ENCODE data around the gene FHOD3. TPM values are rescaled to one million over a fixed set of nuclear protein-coding genes. Genes with fewer than 3 reads are reported as not detected.

FHOD3 gene
- total and polyA plus RNA-seq, 2 of the 13 experiments (the other 11 are each of a cell fraction or from before 2014, with no cell fraction given) = 0.07 TPM; not detected in 1

DNA sequence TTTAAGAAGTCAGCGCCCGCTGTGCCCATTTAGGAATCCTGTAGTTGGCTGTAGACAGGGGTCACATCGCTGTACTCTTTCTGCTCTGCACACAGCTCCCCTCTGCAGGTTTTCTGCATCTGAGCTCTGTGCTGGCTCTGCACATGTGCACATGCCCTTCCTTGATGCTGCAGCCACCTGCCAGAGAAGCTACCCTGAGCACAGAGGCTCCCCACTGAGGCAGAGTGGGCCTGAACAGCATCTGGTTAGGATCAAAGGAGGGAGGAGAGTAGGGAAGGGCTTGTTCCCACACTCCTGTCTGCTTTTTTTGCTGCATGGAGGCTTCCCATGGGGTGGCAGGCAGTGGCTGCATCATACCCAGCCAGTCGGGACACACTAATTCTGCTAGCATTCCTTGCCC is 238.9 kb downstream of the FHOD3 start:
- Histone ChIP-seq H3K36me3 (replicated peaks in 1 of 2; ENCODE audit: control insufficient read depth in 1 of 2, insufficient read depth in 2 of 2, low read length in 2 of 2) (no peaks in the 10 kb centered on the region), H3K27me3 (ENCODE audit: control insufficient read depth in 1 of 2, insufficient read depth in 2 of 2, low read length in 2 of 2) (peaks cover 0 to 7% of the 10 kb centered on the region in 2 experiments; a peak in 2 of 5 replicates), H3K9ac (ENCODE audit: insufficient read depth, low read depth, low read length) (no peak overlapping the region), H2AFZ (ENCODE audit: low read length) (no peak overlapping the region), H4K20me1 (ENCODE audit: insufficient read depth, low read length) (no peaks in the 10 kb centered on the region), H3K27ac (ENCODE audit: extremely low read length, insufficient read depth, low read length) (no peak overlapping the region), H3K4me2 (ENCODE audit: low read depth, low read length) (no peak overlapping the region), H3K4me1 (ENCODE audit: insufficient read depth, low read length) (no peaks in the 10 kb centered on the region), H3K79me2 (ENCODE audit: insufficient read depth, low read length) (no peaks in the 10 kb centered on the region), H3K4me3 (replicated peaks in 1 of 3; ENCODE audit: insufficient read depth in 1 of 3, low read depth in 2 of 3, low read length in 3 of 3) (no peak overlapping the region), H3K9me3 (ENCODE audit: low read length) (no peaks in the 10 kb centered on the region)
- WGBS (ENCODE audit: low lambda C conversion rate) = 28% methylated on average over 4 of the region's 4 CpGs
- DNase-seq (ENCODE audit: low spot score) = no peak
- in situ Hi-C loops (cut with HindIII; ENCODE audit: extremely low pct_ligation_motif_present, low pct_unique_long_range_greater_than_20kb) = no loop called here
- CTCF ChIA-PET (ENCODE audit: low intra/inter-chr PET ratio, low total read pairs) = no interaction called here
- POLR2A ChIA-PET = no interaction called here
- FAIRE-seq = no peak
- BruUV-seq (replicated peaks) = no TSS peak
- intact Hi-C loops (cut with micrococcal nuclease; ENCODE audit: unreplicated experiment) = no loop called here
- ATAC-seq = no peak
- TF ChIP-seq PAX8 (CRISPR knock-in tag; IDR thresholded peaks at IDR 0.05; ENCODE audit: borderline replicate concordance) (no peak), SRSF1 (optimal IDR thresholded peaks at IDR 0.05; ENCODE audit: low read depth, low read length) (no peak), KMT2B (CRISPR knock-in tag; IDR thresholded peaks at IDR 0.05) (no peak), ZNF460 (CRISPR knock-in tag; IDR thresholded peaks at IDR 0.05; ENCODE audit: borderline replicate concordance) (no peak), MTA1 (CRISPR knock-in tag; IDR thresholded peaks at IDR 0.05; ENCODE audit: borderline replicate concordance) (no peak), RBFOX2 (IDR thresholded peaks at IDR 0.05; ENCODE audit: low read depth, low read length) (no peak), MYC (CRISPR knock-in tag; IDR thresholded peaks at IDR 0.05; ENCODE audit: borderline replicate concordance) (no peak)
- TF ChIP-seq, protein P1, sequence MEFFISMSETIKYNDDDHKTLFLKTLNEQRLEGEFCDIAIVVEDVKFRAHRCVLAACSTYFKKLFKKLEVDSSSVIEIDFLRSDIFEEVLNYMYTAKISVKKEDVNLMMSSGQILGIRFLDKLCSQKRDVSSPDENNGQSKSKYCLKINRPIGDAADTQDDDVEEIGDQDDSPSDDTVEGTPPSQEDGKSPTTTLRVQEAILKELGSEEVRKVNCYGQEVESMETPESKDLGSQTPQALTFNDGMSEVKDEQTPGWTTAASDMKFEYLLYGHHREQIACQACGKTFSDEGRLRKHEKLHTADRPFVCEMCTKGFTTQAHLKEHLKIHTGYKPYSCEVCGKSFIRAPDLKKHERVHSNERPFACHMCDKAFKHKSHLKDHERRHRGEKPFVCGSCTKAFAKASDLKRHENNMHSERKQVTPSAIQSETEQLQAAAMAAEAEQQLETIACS (CRISPR knock-in tag; IDR thresholded peaks at IDR 0.05) = no peak
- TF ChIP-seq, protein P2, sequence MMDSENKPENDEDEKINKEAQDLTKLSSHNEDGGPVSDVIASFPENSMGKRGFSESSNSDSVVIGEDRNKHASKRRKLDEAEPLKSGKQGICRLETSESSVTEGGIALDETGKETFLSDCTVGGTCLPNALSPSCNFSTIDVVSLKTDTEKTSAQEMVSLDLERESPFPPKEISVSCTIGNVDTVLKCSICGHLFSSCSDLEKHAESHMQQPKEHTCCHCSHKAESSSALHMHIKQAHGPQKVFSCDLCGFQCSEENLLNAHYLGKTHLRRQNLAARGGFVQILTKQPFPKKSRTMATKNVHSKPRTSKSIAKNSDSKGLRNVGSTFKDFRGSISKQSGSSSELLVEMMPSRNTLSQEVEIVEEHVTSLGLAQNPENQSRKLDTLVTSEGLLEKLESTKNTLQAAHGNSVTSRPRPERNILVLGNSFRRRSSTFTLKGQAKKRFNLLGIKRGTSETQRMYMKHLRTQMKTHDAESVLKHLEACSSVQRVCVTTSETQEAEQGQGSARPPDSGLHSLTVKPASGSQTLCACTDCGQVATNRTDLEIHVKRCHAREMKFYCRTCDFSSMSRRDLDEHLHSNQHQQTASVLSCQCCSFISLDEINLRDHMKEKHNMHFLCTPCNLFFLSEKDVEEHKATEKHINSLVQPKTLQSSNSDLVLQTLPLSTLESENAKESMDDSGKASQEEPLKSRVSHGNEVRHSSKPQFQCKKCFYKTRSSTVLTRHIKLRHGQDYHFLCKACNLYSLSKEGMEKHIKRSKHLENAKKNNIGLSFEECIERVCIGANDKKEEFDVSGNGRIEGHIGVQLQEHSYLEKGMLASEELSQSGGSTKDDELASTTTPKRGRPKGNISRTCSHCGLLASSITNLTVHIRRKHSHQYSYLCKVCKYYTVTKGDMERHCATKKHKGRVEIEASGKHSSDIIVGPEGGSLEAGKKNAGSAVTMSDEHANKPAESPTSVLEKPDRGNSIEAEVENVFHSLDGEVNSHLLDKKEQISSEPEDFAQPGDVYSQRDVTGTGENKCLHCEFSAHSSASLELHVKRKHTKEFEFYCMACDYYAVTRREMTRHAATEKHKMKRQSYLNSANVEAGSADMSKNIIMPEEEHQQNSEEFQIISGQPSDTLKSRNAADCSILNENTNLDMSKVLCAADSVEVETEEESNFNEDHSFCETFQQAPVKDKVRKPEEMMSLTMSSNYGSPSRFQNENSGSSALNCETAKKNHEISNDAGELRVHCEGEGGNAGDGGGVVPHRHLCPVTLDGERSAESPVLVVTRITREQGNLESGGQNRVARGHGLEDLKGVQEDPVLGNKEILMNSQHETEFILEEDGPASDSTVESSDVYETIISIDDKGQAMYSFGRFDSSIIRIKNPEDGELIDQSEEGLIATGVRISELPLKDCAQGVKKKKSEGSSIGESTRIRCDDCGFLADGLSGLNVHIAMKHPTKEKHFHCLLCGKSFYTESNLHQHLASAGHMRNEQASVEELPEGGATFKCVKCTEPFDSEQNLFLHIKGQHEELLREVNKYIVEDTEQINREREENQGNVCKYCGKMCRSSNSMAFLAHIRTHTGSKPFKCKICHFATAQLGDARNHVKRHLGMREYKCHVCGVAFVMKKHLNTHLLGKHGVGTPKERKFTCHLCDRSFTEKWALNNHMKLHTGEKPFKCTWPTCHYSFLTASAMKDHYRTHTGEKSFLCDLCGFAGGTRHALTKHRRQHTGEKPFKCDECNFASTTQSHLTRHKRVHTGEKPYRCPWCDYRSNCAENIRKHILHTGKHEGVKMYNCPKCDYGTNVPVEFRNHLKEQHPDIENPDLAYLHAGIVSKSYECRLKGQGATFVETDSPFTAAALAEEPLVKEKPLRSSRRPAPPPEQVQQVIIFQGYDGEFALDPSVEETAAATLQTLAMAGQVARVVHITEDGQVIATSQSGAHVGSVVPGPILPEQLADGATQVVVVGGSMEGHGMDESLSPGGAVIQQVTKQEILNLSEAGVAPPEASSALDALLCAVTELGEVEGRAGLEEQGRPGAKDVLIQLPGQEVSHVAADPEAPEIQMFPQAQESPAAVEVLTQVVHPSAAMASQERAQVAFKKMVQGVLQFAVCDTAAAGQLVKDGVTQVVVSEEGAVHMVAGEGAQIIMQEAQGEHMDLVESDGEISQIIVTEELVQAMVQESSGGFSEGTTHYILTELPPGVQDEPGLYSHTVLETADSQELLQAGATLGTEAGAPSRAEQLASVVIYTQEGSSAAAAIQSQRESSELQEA (CRISPR knock-in tag; IDR thresholded peaks at IDR 0.05; ENCODE audit: not compliant biosample characterization) = no peak
- TF ChIP-seq, protein P3, sequence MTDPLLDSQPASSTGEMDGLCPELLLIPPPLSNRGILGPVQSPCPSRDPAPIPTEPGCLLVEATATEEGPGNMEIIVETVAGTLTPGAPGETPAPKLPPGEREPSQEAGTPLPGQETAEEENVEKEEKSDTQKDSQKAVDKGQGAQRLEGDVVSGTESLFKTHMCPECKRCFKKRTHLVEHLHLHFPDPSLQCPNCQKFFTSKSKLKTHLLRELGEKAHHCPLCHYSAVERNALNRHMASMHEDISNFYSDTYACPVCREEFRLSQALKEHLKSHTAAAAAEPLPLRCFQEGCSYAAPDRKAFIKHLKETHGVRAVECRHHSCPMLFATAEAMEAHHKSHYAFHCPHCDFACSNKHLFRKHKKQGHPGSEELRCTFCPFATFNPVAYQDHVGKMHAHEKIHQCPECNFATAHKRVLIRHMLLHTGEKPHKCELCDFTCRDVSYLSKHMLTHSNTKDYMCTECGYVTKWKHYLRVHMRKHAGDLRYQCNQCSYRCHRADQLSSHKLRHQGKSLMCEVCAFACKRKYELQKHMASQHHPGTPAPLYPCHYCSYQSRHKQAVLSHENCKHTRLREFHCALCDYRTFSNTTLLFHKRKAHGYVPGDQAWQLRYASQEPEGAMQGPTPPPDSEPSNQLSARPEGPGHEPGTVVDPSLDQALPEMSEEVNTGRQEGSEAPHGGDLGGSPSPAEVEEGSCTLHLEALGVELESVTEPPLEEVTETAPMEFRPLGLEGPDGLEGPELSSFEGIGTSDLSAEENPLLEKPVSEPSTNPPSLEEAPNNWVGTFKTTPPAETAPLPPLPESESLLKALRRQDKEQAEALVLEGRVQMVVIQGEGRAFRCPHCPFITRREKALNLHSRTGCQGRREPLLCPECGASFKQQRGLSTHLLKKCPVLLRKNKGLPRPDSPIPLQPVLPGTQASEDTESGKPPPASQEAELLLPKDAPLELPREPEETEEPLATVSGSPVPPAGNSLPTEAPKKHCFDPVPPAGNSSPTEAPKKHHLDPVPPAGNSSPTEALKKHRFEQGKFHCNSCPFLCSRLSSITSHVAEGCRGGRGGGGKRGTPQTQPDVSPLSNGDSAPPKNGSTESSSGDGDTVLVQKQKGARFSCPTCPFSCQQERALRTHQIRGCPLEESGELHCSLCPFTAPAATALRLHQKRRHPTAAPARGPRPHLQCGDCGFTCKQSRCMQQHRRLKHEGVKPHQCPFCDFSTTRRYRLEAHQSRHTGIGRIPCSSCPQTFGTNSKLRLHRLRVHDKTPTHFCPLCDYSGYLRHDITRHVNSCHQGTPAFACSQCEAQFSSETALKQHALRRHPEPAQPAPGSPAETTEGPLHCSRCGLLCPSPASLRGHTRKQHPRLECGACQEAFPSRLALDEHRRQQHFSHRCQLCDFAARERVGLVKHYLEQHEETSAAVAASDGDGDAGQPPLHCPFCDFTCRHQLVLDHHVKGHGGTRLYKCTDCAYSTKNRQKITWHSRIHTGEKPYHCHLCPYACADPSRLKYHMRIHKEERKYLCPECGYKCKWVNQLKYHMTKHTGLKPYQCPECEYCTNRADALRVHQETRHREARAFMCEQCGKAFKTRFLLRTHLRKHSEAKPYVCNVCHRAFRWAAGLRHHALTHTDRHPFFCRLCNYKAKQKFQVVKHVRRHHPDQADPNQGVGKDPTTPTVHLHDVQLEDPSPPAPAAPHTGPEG (CRISPR knock-in tag; IDR thresholded peaks at IDR 0.05) = no peak

Measured in HepG2 (cell line).